ENCODE results near the gene CDC42EP3. TPM values are rescaled to one million over a fixed set of nuclear protein-coding genes. Genes with fewer than 3 reads are reported as not detected.
A peak's percentile ranks its signal among the peaks of the same experiment; 100 is the strongest.

The CDC42EP3 gene
- total RNA-seq, 1 donor from 2014 or later = 73.1 TPM

GRCh38 chr2:37617119-37617892, 54.1 kb downstream of the CDC42EP3 start:
- DNase-seq (no peak), ATAC-seq (no peak)
- H3K4me1 ChIP-seq = peaks cover 17% of the 10 kb centered on the region
- no peak overlapping the region for H3K4me3 ChIP-seq
- no peak overlapping the region for H3K27ac ChIP-seq
- no peaks in the 10 kb centered on the region for H3K27me3 ChIP-seq (ENCODE audit: low read depth)
- H3K36me3 ChIP-seq = no peaks in the 10 kb centered on the region
- no peaks in the 10 kb centered on the region for H3K9me3 ChIP-seq
- no peak for TF ChIP-seq CTCF (IDR thresholded peaks at IDR 0.05)
- intact Hi-C loops (cut with DNase I) = no loop called here

GRCh38 chr2:37616677-37617005, 54.8 kb downstream of the CDC42EP3 start:
- no peak for ATAC-seq
- Histone ChIP-seq H3K27ac (peak overlapping the region; percentile 48), H3K4me3 (no peak overlapping the region), H3K4me1 (peaks cover 17% of the 10 kb centered on the region), H3K9me3 (no peaks in the 10 kb centered on the region), H3K36me3 (no peaks in the 10 kb centered on the region), H3K27me3 (ENCODE audit: low read depth) (no peaks in the 10 kb centered on the region)
- intact Hi-C loops (cut with DNase I) = no loop called here
- DNase-seq = no peak
- TF ChIP-seq CTCF (IDR thresholded peaks at IDR 0.05) = no peak

- Histone ChIP-seq H3K9me3 (no peaks in the 10 kb centered on the region), H3K4me3 (no peak overlapping the region), H3K27ac (peak overlapping the region; percentile 48), H3K4me1 (peaks cover 17% of the 10 kb centered on the region), H3K27me3 (ENCODE audit: low read depth) (no peaks in the 10 kb centered on the region), H3K36me3 (no peaks in the 10 kb centered on the region)
- DNase-seq (peak; percentile 77), ATAC-seq (peak; percentile 62 to 77)
- TF ChIP-seq CTCF (IDR thresholded peaks at IDR 0.05) = no peak
- intact Hi-C loops (cut with DNase I) = no loop called here
Measured at GRCh38 chr2:37615804-37616676, 55.4 kb downstream of the CDC42EP3 start.

GRCh38 chr2:37614061-37614738, 57.2 kb downstream of the CDC42EP3 start:
- intact Hi-C loops (cut with DNase I) = no loop called here
- peaks cover 17% of the 10 kb centered on the region for H3K4me1 ChIP-seq
- no peak overlapping the region for H3K27ac ChIP-seq
- no peak for DNase-seq
- H3K4me3 ChIP-seq = no peak overlapping the region
- ATAC-seq = peak in 1 of 2 donors; percentile 38
- no peaks in the 10 kb centered on the region for H3K9me3 ChIP-seq
- H3K27me3 ChIP-seq (ENCODE audit: low read depth) = no peaks in the 10 kb centered on the region
- no peaks in the 10 kb centered on the region for H3K36me3 ChIP-seq
- no peak for TF ChIP-seq CTCF (IDR thresholded peaks at IDR 0.05)

GRCh38 chr2:37612382-37612781, 59.1 kb downstream of the CDC42EP3 start:
- no peak for TF ChIP-seq CTCF (IDR thresholded peaks at IDR 0.05)
- no peak for DNase-seq
- H3K4me1 ChIP-seq = peaks cover 17% of the 10 kb centered on the region
- H3K27me3 ChIP-seq (ENCODE audit: low read depth) = no peaks in the 10 kb centered on the region
- no peak for ATAC-seq
- no peak overlapping the region for H3K4me3 ChIP-seq
- intact Hi-C loops (cut with DNase I) = no loop called here
- H3K27ac ChIP-seq = no peak overlapping the region
- H3K36me3 ChIP-seq = no peaks in the 10 kb centered on the region
- no peaks in the 10 kb centered on the region for H3K9me3 ChIP-seq

All from lower lobe of right lung (tissue), 2 donors.